CD4-positive, alpha-beta T cell (primary cell): ENCODE measurements around the gene CCL1. TPM values are rescaled to one million over a fixed set of nuclear protein-coding genes. Genes with fewer than 3 reads are reported as not detected.

ENCODE experiments used
- ATAC-seq: fragments of 200-7000 bp; cut with Tn5 transposase; one replicate; pipeline ENCODE4 v1.10.0; 2022; ENCODE audit warnings: mild to moderate bottlenecking; ENCODE audit not compliant: poor library complexity
- CTCF ChIA-PET: fragments of 350-600 bp; sonication (Branson Sonifier 250); formaldehyde crosslinking; loops from one replicate; lab custom pipeline; 2021; ENCODE audit warnings: antibody characterized with exemption, inconsistent platforms; lab: Charles Lee
- POLR2A ChIA-PET: fragments of 350-600 bp; sonication (Branson Sonifier 250); formaldehyde crosslinking; loops from one replicate; lab custom pipeline; 2021; ENCODE audit warnings: antibody characterized with exemption, inconsistent platforms; lab: Charles Lee
- DNase-seq, 14 experiments: peaks; one replicate each; pipeline ENCODE4 v3.0.0-alpha.2; 2013 to 2020; ENCODE audit warnings: mixed read lengths in 2 of 14
- H3K27ac ChIP-seq, 2 donors: one replicate each; pipeline versions ENCODE4 v1.5.1 to v1.7.0; 2013; ENCODE audit warnings: low read length in 2 of 2, low read depth in 1 of 2, mild to moderate bottlenecking in 1 of 2
- H3K27me3 ChIP-seq, 2 experiments: 1 replicate in 1 of 2; 2 replicates in 1 of 2; pipeline versions ENCODE4 v1.6.1 to v1.7.0; 2013; ENCODE audit warnings: low read length in 2 of 2, control low read depth in 1 of 2, mild to moderate bottlenecking in 1 of 2, moderate library complexity in 1 of 2; ENCODE audit not compliant: insufficient read depth in 2 of 2, control insufficient read depth in 1 of 2
- H3K36me3 ChIP-seq: one replicate; pipeline ENCODE4 v1.6.1; 2013; ENCODE audit warnings: low read length, control low read depth; ENCODE audit not compliant: insufficient read depth
- H3K4me1 ChIP-seq: one replicate; pipeline ENCODE4 v1.6.1; 2013; ENCODE audit warnings: low read length, control low read depth; ENCODE audit not compliant: insufficient read depth
- H3K4me3 ChIP-seq: one replicate; pipeline ENCODE4 v1.5.1; 2013; ENCODE audit warnings: mild to moderate bottlenecking, low read length, moderate library complexity
- H3K9me3 ChIP-seq, 2 experiments: 1 replicate in 1 of 2; 2 replicates in 1 of 2; pipeline versions ENCODE4 v1.6.1 to v1.7.0; 2013; ENCODE audit warnings: low read length in 2 of 2, mild to moderate bottlenecking in 2 of 2, control low read depth in 1 of 2, moderate library complexity in 1 of 2; ENCODE audit not compliant: control insufficient read depth in 1 of 2, insufficient read depth in 1 of 2
- H3K27ac Mint-ChIP-seq: one replicate; pipeline ENCODE4 v1.8.0; 2020; ENCODE audit warnings: mixed read lengths
- H3K27me3 Mint-ChIP-seq: one replicate; pipeline ENCODE4 v1.8.0; 2021; ENCODE audit warnings: mixed read lengths
- H3K36me3 Mint-ChIP-seq: one replicate; pipeline ENCODE4 v1.8.0; 2021; ENCODE audit warnings: low read depth, mixed read lengths
- H3K4me1 Mint-ChIP-seq: one replicate; pipeline ENCODE4 v1.8.0; 2021; ENCODE audit warnings: low read depth, mixed read lengths
- H3K4me3 Mint-ChIP-seq: one replicate; pipeline ENCODE4 v1.8.0; 2020; ENCODE audit warnings: mild to moderate bottlenecking, mixed read lengths
- H3K9me3 Mint-ChIP-seq: one replicate; pipeline ENCODE4 v1.8.0; 2020; ENCODE audit warnings: mixed read lengths
- CTCF ChIP-seq: fragments of 200-600 bp; IDR thresholded peaks from one replicate; pipeline ENCODE4 v1.8.0; 2022; ENCODE audit warnings: antibody characterized with exemption, mild to moderate bottlenecking
- intact Hi-C, 2 experiments: fragments of 100-400 bp; cut with DNase I in 1 of 2; cut with micrococcal nuclease in 1 of 2; formaldehyde crosslinking; loops; one replicate each; pipeline versions ENCODE4 v1.15.1 to v1.9.0; 2023 to 2025; cut with DNase I, micrococcal nuclease
- total RNA-seq, 174 experiments: library from RNA in 2 of 174; stranded (reverse) in 2 of 174; gene quantifications; one replicate each; pipeline ENCODE4 v1.2.3 and lab custom pipeline; 2021 to 2026

The CCL1 gene
- total RNA-seq, 2 experiments from 2014 or later = not detected

GRCh38 chr17:34389126-34389750, 26.2 kb upstream of the CCL1 start:
- Mint-ChIP-seq H3K4me3 (no peak overlapping the region), H3K36me3 (no peaks in the 10 kb centered on the region), H3K27ac (no peak overlapping the region), H3K4me1 (no peaks in the 10 kb centered on the region), H3K27me3 (peaks cover 4% of the 10 kb centered on the region), H3K9me3 (no peaks in the 10 kb centered on the region)
- no peak overlapping the region for H3K4me3 ChIP-seq
- H3K27me3 ChIP-seq = no peaks in the 10 kb centered on the region
- CTCF ChIA-PET = no interaction called here
- DNase-seq (no peak), ATAC-seq (no peak)
- H3K27ac ChIP-seq = no peak overlapping the region
- TF ChIP-seq CTCF = no peak
- intact Hi-C loops = no loop called here
- no peaks in the 10 kb centered on the region for H3K36me3 ChIP-seq
- no peaks in the 10 kb centered on the region for H3K4me1 ChIP-seq
- POLR2A ChIA-PET = no interaction called here
- no peaks in the 10 kb centered on the region for H3K9me3 ChIP-seq

- Mint-ChIP-seq H3K27me3 (peaks cover 8% of the 10 kb centered on the region), H3K27ac (no peak overlapping the region), H3K4me3 (no peak overlapping the region), H3K36me3 (no peaks in the 10 kb centered on the region), H3K9me3 (no peaks in the 10 kb centered on the region), H3K4me1 (peaks cover 6% of the 10 kb centered on the region)
- Histone ChIP-seq H3K9me3 (no peaks in the 10 kb centered on the region), H3K4me1 (peaks cover 2% of the 10 kb centered on the region), H3K27me3 (peaks cover 0 to 4% of the 10 kb centered on the region in 2 experiments), H3K27ac (no peak overlapping the region), H3K36me3 (no peaks in the 10 kb centered on the region), H3K4me3 (no peak overlapping the region)
- no peak for ATAC-seq
- CTCF ChIA-PET = no interaction called here
- POLR2A ChIA-PET = no interaction called here
- no peak for DNase-seq
- intact Hi-C loops = no loop called here
- TF ChIP-seq CTCF = no peak
These were observed 24.5 kb upstream of the CCL1 start for GRCh38 chr17:34387566-34387965.

GRCh38 chr17:34386697-34387550, 23.9 kb upstream of the CCL1 start:
- Histone ChIP-seq H3K27me3 (peaks cover 0 to 4% of the 10 kb centered on the region in 2 experiments), H3K4me3 (no peak overlapping the region), H3K9me3 (no peaks in the 10 kb centered on the region), H3K36me3 (no peaks in the 10 kb centered on the region), H3K4me1 (peaks cover 4% of the 10 kb centered on the region), H3K27ac (no peak overlapping the region)
- TF ChIP-seq CTCF = no peak
- DNase-seq (peak in 2 of 14 experiments; percentile 23 to 30), ATAC-seq (no peak)
- H3K4me3 Mint-ChIP-seq = no peak overlapping the region
- no peaks in the 10 kb centered on the region for H3K9me3 Mint-ChIP-seq
- H3K4me1 Mint-ChIP-seq = peaks cover 7% of the 10 kb centered on the region
- ChIA-PET POLR2A (no interaction called here), CTCF (no interaction called here)
- intact Hi-C loops = no loop called here
- H3K36me3 Mint-ChIP-seq = no peaks in the 10 kb centered on the region
- peaks cover 8% of the 10 kb centered on the region for H3K27me3 Mint-ChIP-seq
- no peak overlapping the region for H3K27ac Mint-ChIP-seq
